ENCODE data around the gene USP6NL.

USP6NL gene
- long read RNA-seq, full-length matches to known transcripts: 16 of 19 reads
- long read RNA-seq, partial matches to known transcripts: 1 of 19 reads
- long read RNA-seq, other reads (novel, unspliced or antisense): 2 of 19 reads

- TF ChIP-seq POLR2AphosphoS5 (IDR thresholded peaks at IDR 0.05; ENCODE audit: low read depth) (no peak), GABPA (IDR thresholded peaks at IDR 0.05; ENCODE audit: low read depth) (no peak), REST (IDR thresholded peaks at IDR 0.05; ENCODE audit: insufficient replicate concordance, low read depth) (no peak), SPI1 (IDR thresholded peaks at IDR 0.05; ENCODE audit: borderline replicate concordance, low read depth) (no peak), CTCF (IDR thresholded peaks at IDR 0.05; ENCODE audit: insufficient read depth, low read length) (no peak)
- peak within 1 kb of the TSS; percentile 64 for H3K4me3 ChIP-seq (replicated peaks; ENCODE audit: insufficient read depth, low read length)
- H3K27me3 ChIP-seq (ENCODE audit: insufficient read depth, poor library complexity, severe bottlenecking): no peaks in the 10 kb centered on the region
- peak; percentile 24 to 59 for DNase-seq (ENCODE audit: low read depth in 1 of 2, low spot score in 1 of 2)
- peak within 1 kb of the TSS; percentile 54 for H3K27ac ChIP-seq (replicated peaks)
Measured at GRCh38 chr10:11611248-11612020, at the start of gene USP6NL. Gene USP6NL, minus strand, starts transcription at chr10:11611650. Its CDS starts 14,016 bp downstream, at chr10:11597634.

- H3K27me3 ChIP-seq (ENCODE audit: insufficient read depth, poor library complexity, severe bottlenecking): no peaks in the 10 kb centered on the region
- H3K4me3 ChIP-seq (replicated peaks; ENCODE audit: insufficient read depth, low read length): no peak overlapping the region
- no peak overlapping the region for H3K27ac ChIP-seq (replicated peaks)
- TF ChIP-seq SPI1 (IDR thresholded peaks at IDR 0.05; ENCODE audit: borderline replicate concordance, low read depth) (no peak), REST (IDR thresholded peaks at IDR 0.05; ENCODE audit: insufficient replicate concordance, low read depth) (no peak), POLR2AphosphoS5 (IDR thresholded peaks at IDR 0.05; ENCODE audit: low read depth) (no peak), CTCF (IDR thresholded peaks at IDR 0.05; ENCODE audit: insufficient read depth, low read length) (no peak), GABPA (IDR thresholded peaks at IDR 0.05; ENCODE audit: low read depth) (no peak)
- DNase-seq (ENCODE audit: low read depth in 1 of 2, low spot score in 1 of 2): no peak
Measured at GRCh38 chr10:11658801-11659368, 47.4 kb upstream of the USP6NL start.

- Histone ChIP-seq H3K27ac (replicated peaks) (no peak overlapping the region), H3K27me3 (ENCODE audit: insufficient read depth, poor library complexity, severe bottlenecking) (no peaks in the 10 kb centered on the region), H3K4me3 (replicated peaks; ENCODE audit: insufficient read depth, low read length) (no peak overlapping the region)
- TF ChIP-seq GABPA (IDR thresholded peaks at IDR 0.05; ENCODE audit: low read depth) (no peak), SPI1 (IDR thresholded peaks at IDR 0.05; ENCODE audit: borderline replicate concordance, low read depth) (no peak), CTCF (IDR thresholded peaks at IDR 0.05; ENCODE audit: insufficient read depth, low read length) (no peak), POLR2AphosphoS5 (IDR thresholded peaks at IDR 0.05; ENCODE audit: low read depth) (no peak), REST (IDR thresholded peaks at IDR 0.05; ENCODE audit: insufficient replicate concordance, low read depth) (no peak)
- no peak for DNase-seq (ENCODE audit: low read depth in 1 of 2, low spot score in 1 of 2)
Measured at GRCh38 chr10:11655836-11656235, 44.4 kb upstream of the USP6NL start.

All from HL-60 (cell line).